Suppressor macrophage treated with lipopolysaccharide for 1 hour (primary cell): Measurements from ENCODE around the gene TAF9B.
"Not testable (repeated sequence)": the region's sequence is repeated elsewhere in the genome, so short reads cannot be mapped to it uniquely, and the experiment has no call there.

Source experiments
- DNase-seq, 3 donors: peaks; one replicate each; pipeline ENCODE4 v3.0.0-alpha.2; 2020 to 2022

The TAF9B gene

GRCh38 chrX:78139160-78140123, at the start of gene TAF9B:
Gene TAF9B, minus strand, starts transcription at chrX:78139650. Its CDS starts 39 bp downstream, at chrX:78139611.
- DNase-seq: peak; percentile 85 to 88 (median 87)

GRCh38 chrX:78182881-78183280, 43.4 kb upstream of the TAF9B start:
- no peak for DNase-seq

GRCh38 chrX:78181307-78181706, 41.9 kb upstream of the TAF9B start:
- no peak for DNase-seq

DNA sequence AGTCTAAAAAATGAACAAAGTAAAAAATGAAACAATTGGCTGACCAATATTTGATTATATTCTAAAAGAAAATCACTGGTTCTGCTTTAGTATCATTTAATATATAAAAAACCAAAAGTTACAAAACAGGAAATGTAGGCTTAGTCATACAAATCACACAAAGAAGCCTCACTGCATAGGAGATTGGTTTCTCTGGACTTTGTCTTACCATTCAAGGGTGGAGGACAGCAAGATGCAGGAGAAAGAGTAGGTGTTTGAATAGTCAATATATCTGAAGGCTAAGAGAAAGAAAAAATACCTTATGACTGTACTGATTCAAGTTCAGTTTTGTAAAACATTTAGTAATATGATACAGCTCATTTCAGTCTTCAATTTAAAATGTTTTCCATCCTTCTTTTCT, 28.6 kb upstream of the TAF9B start:
- peak in 2 of 3 donors; percentile 22 to 27 for DNase-seq

DNA sequence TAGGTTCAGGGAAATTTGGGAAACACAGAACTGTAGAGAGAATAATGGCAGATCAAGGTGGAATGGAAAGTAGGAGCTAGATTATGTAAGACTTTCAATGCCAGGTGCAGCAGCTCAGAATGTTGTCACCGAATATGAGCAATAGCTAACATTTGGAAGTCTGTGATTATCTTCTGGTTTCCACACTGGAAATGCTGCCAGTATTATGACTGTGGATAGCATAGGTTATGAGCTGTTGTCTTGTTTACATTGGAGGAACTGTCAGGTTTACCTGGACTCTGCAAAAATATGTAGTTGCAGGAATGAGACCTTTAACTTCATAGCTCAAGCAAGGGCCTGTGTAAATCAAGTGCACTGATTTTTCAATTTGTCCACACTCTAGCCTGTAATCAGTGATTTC, 26.0 kb upstream of the TAF9B start:
- no peak for DNase-seq

DNA sequence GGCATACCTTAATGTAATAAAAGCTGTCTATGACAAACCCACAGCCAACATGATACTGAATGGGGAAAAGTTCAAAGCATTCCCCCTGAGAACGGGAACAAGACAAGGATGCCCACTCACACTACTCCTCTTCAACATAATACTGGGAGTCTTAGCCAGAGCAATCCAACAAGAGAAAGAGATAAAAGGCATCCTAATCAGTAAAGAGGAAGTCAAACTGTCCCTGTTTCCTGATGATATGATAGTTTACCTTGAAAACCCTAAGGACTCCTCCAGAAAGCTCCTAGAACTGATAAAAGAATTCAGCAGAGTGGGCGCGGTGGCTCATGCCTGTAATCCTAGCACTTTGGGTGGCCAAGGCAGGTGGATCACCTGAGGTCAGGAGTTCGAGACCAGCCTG, 23.7 kb upstream of the TAF9B start:
- DNase-seq: not testable (repeated sequence)

GRCh38 chrX:78160711-78161110, 21.3 kb upstream of the TAF9B start:
- DNase-seq: not testable (repeated sequence)

- DNase-seq: not testable (repeated sequence)
Observed at GRCh38 chrX:78157846-78158245, 18.4 kb upstream of the TAF9B start.

- DNase-seq: not testable (repeated sequence)
Observed at GRCh38 chrX:78157373-78157772, 17.9 kb upstream of the TAF9B start.

- not testable (repeated sequence) for DNase-seq
Observed at GRCh38 chrX:78147002-78147540, 7.6 kb upstream of the TAF9B start.

DNA sequence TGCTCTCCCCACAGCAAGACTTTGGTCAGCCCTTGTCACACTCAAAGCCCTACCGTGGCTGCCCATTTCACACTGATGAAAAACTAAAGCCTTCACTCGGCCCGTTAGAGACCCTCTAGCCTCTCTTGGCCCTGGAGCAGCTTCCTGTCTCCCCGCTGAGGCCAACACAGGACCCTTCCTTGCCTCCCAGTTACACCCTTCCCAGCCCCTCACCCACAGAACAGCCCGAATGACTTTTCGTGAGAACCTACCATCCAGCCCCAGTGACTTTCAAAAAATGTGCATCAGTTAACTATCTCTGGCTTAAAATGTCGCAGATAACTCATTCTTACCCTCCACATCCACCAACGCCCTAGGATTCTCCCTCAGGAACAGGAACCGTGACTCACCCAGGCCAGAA, 756 bp upstream of the TAF9B start:
- DNase-seq: no peak

- no peak for DNase-seq
Observed at GRCh38 chrX:78133238-78133960, 6.1 kb downstream of the TAF9B start.

- no peak for DNase-seq
Observed at GRCh38 chrX:78131117-78131516, 8.3 kb downstream of the TAF9B start.

- DNase-seq: no peak
Observed at GRCh38 chrX:78130396-78130795, 9.1 kb downstream of the TAF9B start.

DNA sequence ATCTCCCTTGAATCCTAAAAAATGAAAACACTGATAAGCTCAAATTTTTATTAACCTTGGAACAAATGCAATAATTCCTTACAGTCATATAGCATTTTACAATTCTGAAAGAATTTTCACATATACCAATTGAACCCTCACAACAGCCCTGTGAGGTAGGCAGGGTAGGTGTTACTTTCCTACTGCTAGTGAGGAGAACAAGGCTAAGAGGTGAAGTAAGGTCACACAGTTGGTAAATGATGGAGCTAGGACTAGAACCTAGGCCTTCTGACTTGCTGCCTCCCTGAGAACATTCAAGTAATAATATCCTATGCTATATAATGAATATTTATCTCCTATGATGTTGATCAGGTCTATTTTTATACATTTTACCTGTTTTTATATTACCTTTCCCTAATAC, 9.7 kb downstream of the TAF9B start:
- DNase-seq: no peak

- DNase-seq: not testable (repeated sequence)
Observed at GRCh38 chrX:78125781-78126180, 13.7 kb downstream of the TAF9B start.

DNA sequence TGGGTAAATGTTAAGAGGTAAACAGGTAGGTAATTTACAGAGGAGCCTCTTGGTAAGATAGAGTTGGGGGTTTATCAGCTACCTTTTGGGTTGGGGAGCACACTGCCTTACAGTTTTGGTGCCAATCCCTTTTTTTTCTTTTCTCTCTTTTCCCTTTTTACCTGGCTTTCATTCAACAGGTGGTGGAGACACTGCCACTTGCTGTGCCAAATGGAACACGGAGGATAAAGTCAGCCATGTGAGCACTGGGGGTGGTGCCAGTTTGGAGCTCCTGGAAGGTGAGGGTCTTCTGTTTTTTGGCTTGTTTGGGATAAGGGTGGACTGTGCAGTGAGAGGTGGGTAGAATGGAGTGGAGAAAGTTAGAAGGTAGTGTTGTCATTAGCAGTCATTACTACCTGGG, 14.3 kb downstream of the TAF9B start:
- DNase-seq: no peak

GRCh38 chrX:78124307-78124706, 15.1 kb downstream of the TAF9B start:
- DNase-seq: no peak

DNA sequence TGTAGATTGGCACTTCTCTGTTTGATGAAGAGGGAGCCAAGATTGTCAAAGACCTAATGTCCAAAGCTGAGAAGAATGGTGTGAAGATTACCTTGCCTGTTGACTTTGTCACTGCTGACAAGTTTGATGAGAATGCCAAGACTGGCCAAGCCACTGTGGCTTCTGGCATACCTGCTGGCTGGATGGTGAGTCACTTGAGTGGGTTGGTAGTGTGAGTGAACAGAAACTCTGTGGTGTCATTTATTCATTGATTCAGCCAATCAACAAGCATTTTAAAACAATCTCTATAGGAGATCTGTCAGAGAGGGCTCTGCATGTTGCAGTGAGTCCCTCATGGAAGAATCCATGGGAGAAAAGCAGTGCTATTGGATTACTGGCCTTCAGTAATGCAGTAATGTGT, 16.3 kb downstream of the TAF9B start:
- no peak for DNase-seq

GRCh38 chrX:78119521-78120227, 19.8 kb downstream of the TAF9B start:
- DNase-seq: no peak

DNA sequence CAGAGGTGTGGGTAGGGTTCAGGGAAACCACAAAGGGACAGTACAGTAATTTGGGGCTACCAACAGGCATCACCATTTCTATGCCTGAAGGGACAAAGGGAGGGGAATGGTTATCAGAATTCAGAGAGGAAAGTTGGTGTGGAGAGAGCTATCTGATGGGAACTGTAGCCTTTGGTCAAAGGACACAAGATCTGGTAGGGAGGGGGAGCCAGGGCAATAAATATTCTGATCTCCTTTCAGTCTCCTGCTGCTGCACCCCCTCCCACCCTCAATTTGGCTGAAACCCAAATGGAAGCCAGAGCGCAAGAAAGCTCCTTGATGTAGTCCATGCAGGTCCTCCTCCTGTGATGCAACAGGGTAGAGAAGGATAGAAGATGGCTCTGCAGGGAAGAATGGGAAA, 20.8 kb downstream of the TAF9B start:
- no peak for DNase-seq

- no peak for DNase-seq
Observed at GRCh38 chrX:78116766-78117165, 22.7 kb downstream of the TAF9B start.

DNA sequence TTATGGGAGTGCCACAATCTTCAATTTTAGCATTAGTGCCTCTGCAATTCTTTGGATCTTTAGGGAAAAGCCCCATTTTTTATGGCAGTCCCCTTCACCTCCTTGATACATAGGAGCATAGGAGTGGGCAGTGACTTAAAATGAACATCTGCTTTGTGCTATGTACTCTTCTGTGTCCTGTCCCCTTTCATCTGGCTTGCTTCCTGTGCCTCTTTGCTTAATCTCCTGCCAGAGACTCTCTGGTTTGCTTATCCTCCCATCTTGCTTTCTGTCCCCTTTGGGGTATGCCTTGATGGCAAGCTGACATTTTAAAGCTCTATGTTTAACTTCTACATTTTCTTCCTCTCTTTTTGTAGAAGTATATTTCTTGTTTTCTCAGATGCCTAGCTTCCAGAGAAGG, 23.1 kb downstream of the TAF9B start:
- DNase-seq: no peak
